NCI-H446 treated with DMSO at 0.1 percent for 48 hours (cell line): ENCODE results near the gene ZBTB49.

Source experiments
- DNase-seq: peaks from one replicate; lab custom pipeline; 2025; lab: John Stamatoyannopoulos, UW

Gene ZBTB49

DNA sequence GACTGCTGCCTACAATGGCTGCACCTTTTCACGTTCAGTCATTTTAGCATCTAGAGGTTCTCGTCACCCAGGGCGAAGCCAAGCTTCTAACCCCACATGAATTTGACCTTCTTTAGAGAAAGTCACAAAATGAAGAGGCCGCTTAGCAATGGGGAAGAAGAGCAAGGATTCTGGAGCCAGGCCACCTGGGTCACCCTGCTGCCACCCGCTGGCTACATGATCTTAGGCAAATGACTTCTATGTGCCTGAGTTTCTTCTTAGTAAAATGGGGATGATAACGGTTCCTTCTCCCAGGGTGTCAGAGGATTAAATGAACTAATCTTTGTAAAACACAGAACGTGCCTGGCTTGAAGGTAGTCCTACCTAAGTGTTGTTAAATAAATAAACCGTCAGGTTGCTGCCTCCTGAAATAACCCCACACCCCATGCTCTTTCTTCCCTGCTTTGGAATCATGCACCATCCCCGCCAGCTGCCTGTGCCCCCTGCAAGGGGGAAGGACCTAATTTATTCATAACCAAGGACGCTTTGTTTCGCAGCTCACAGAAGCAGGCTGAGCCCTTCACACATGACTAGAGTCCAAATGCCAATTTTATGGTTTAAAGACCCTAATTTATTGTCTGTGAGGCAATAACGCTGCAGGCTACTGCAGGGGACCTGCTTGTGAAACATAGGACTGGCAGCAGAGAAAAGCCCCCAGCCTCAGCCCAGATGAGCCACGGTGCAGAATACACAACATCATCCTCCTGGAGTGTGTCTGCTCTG is 68.2 kb downstream of the ZBTB49 start:
- no peak for DNase-seq

DNA sequence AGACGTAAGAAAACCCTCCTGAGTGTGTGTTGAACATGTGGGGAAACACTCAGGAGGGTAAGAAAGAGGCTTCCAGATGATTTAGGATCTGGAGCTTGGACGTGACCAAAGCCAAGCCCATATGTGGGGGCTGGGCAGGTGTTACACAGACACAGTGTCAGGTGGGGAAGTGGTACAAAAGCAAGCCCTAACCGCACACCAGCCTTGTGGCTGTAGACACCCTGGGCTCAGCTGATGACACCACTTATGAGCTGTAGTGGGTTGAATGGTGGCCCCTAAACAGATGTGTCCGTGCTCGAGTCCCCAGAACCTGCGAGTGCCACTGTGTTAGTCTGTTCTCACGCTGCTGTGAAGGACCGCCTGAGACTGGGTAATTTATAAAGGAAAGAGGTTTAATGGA is 71.8 kb downstream of the ZBTB49 start:
- no peak for DNase-seq

DNA sequence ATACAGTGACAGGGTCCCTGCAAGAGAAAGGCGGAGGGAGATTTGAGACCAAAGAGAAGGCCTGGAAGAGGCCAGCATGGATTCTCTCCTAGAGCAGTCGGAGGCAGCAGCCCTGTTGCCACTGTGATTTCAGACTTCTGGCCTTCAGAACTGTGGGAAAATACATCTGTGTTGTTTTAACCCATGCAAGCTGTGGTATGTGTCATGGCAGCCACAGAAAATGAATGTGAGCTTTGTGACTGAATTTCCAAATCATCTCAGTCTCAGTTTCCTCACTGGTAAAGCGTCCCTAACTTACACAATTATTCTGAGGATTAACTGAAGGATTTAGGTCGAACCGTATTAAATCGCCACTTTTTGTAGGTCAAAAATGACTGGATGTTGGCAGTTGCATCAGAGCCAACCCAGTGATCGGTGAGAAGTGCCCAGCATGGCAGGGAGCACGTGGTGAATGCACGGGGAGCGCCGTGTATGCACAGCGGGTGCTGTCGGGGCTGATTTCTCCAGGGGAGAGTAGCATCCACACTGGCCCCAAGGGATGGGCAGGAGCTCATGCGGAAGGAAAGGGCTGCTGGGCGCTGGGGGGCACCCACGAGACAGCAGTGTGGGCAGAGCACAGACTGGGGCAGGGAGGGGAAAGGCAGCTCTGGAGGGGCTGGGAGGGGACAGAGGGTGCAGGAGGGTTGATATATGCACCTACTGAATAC is 73.1 kb downstream of the ZBTB49 start:
- no peak for DNase-seq

DNA sequence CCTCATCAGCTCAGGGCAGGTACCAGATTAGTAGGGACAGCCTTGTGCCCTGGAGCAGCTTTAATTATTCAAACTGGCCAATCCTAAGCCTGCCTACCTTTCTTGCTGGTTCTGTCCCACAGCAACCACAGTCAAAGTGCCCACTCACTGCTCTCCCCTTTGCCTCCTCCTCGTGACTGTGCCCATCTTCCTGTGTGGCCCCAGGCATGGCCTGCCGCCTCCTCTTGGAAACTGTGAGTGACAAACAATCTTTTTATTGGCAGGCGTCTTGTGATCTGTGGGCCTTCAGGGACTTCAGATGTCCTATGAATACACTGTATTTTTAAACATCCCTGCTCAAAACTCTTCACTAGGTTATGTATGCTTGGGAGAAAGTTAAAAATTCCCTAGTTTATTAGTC is 74.0 kb downstream of the ZBTB49 start:
- no peak for DNase-seq

DNA sequence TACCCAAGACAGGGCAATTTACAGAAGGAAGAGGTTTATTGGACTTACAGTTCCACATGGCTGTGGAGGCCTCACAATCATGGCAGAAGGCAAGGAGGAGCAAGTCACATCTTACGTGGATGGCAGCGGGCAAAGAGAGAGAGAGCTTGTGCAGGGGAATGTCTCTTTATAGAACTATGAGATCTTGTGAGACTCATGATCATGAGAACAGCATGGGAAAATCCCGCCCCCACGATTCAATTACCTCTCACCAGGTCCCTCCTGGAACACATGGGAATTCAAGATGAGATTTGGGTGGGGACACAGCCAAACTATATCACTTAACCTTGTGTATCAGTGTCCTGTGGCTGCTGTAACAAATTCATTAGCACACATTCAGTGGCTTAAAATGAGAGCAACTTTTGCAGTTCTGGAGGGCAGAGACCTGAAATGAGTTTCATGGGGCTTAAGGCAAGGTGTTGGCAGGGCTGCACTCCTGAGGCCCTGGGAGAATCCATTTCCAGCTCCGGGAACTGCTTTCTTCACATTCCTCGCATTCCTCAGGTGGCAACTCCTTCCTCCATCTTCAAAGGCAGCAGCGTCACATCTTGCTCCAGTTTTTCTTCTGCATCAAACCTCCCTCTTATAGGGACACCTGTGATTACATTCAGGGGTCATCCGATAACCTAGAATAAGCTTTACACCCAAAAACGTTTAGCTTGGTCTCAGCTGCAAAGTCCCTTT is 74.6 kb downstream of the ZBTB49 start:
- DNase-seq: no peak

DNA sequence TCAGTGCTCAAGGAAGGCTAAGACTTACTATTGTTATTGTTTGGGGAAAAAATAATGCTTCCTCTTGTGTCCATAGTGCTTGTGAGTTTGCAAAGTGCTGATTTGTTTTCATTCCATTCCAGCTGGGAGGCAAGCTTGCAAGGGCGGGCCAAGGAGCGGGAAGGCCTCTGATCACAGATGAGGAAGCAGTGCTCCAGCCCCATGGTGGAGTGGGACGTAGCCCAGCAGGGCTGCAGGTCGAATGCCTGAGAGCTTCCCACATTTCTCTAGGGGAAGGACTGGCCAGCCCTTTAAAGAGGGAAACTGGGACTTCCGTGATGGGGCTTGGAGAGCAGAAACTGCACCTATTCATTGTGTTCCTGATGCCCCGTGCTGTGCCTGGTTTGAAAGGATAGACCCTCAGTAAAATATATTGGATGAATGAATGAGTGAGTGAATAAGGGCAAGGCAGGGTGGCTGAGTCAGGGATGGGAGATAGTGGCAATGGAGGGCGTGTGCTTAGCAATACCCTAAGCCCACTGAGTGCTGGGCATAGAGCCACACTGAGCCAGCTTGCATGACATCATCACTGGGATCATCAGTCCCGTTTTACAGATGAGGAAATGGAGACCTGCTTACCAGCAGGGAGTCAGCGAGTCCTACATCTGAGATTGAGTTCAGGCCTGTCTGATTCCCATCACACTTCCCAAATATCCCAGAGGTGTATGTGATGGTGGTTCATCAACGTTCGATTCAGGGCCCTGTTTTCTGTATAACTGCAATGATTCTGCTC is 78.9 kb downstream of the ZBTB49 start:
- no peak for DNase-seq
